Activated CD4-positive, alpha-beta T cell treated with anti-CD3 and anti-CD28 coated beads, Interleukin-2, amount 10 ng/mL, durations not matched to agents 7 days and 5 days (primary cell): Measurements from ENCODE around the gene PTGS2. TPM values are rescaled to one million over a fixed set of nuclear protein-coding genes. Genes with fewer than 3 reads are reported as not detected.
"Not testable (repeated sequence)": the region's sequence is repeated elsewhere in the genome, so short reads cannot be mapped to it uniquely, and the experiment has no call there.

Experiments used
- CTCF ChIA-PET: fragments of 350-600 bp; sonication (Branson Sonifier 250); formaldehyde crosslinking; loops from one replicate; lab custom pipeline; 2021; ENCODE audit warnings: antibody characterized with exemption; lab: Charles Lee
- POLR2A ChIA-PET: fragments of 350-600 bp; sonication (Branson Sonifier 250); formaldehyde crosslinking; loops from one replicate; lab custom pipeline; 2021; ENCODE audit warnings: antibody characterized with exemption; lab: Charles Lee
- DNase-seq: peaks from one replicate; pipeline ENCODE4 v3.0.0-alpha.2; 2020
- H3K27ac Mint-ChIP-seq: one replicate; pipeline ENCODE4 v1.8.0; 2021; ENCODE audit warnings: mild to moderate bottlenecking, moderate library complexity, mixed read lengths
- H3K27me3 Mint-ChIP-seq: one replicate; pipeline ENCODE4 v1.8.0; 2021; ENCODE audit warnings: mixed read lengths
- H3K36me3 Mint-ChIP-seq: one replicate; pipeline ENCODE4 v1.8.0; 2021; ENCODE audit warnings: low read depth, mixed read lengths
- H3K4me1 Mint-ChIP-seq: one replicate; pipeline ENCODE4 v1.8.0; 2021; ENCODE audit warnings: mixed read lengths
- H3K4me3 Mint-ChIP-seq: one replicate; pipeline ENCODE4 v1.8.0; 2021; ENCODE audit warnings: mild to moderate bottlenecking, moderate library complexity, mixed read lengths
- H3K9me3 Mint-ChIP-seq: one replicate; pipeline ENCODE4 v1.8.0; 2021; ENCODE audit warnings: mixed read lengths
- total RNA-seq, 2 experiments: library from RNA; stranded (reverse); gene quantifications; one replicate each; pipeline ENCODE4 v1.2.3, GENCODE V29; 2021

Gene PTGS2
- total RNA-seq, 2 experiments from 2014 or later, result not detected

DNA sequence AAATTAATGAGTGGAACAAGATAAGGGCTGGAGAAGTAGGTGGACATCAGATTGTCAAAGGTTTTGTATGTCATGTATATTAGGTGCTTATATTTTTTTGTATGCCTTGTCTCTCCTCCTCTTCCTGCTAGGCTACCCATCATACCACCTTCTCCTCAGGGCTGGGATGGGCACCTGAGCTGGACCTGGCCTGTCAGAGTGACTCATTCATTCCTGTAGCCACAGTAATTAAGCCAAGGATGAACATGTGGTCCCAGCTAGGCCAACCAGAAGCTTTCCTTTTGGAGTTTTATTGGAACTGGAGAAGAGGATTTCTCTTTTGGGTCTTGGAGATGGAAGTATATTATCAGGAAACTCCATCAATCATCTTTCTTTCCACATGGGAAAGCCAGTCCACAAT, 21.2 kb downstream of the PTGS2 start:
- CTCF ChIA-PET, result no interaction called here
- H3K27me3 Mint-ChIP-seq, result peaks cover 2% of the 10 kb centered on the region

DNA sequence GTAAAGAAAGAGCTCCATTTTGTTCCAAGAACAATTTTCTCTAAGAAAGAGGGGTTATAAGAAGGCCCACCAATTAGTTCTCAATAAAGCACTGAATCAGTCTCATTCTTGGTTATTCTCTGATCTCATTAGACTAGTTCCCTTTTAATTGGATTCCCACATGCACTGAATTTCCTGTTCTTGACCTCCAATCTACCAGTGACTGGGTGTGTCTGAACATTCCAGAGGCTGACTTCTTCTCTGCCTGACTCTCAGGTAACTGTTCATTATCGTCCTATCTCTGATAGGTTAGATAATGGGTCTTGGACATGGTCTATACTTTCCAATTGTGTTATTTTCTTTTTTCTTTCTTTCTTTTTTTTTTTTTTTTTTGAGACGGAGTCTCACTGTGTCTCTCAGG, 22.7 kb downstream of the PTGS2 start:
- POLR2A ChIA-PET, result no interaction called here
- Mint-ChIP-seq H3K9me3 (peaks cover 2% of the 10 kb centered on the region), H3K27me3 (no peaks in the 10 kb centered on the region), H3K4me3 (no peak overlapping the region), H3K4me1 (no peaks in the 10 kb centered on the region), H3K27ac (no peak overlapping the region), H3K36me3 (no peaks in the 10 kb centered on the region)
- CTCF ChIA-PET, result no interaction called here
- no peak for DNase-seq

More for the DNA sequence above, 21.2 kb downstream of the PTGS2 start:
- no peak overlapping the region for H3K27ac Mint-ChIP-seq
- peaks cover 2% of the 10 kb centered on the region for H3K9me3 Mint-ChIP-seq
- no peak overlapping the region for H3K4me3 Mint-ChIP-seq
- POLR2A ChIA-PET, result no interaction called here
- no peaks in the 10 kb centered on the region for H3K4me1 Mint-ChIP-seq
- H3K36me3 Mint-ChIP-seq, result no peaks in the 10 kb centered on the region
- no peak for DNase-seq

DNA sequence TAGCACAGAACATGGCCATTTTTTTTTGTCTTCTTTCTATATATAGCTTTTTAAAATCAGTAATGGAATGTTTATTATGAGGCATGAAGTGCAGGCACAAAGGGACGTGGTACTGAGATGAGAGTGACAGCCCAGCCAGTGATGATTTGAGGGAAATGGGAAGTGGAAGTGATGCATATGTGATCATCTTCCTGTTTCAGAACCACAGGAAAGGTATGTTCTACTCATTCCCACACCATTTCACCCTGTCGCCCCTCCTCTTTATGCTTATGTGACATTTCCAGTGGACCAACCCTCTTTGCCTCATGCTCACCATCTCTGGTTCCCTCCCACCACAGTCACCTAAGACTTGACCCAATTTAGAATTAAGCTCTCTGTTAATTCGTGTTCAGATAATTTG, 24.3 kb downstream of the PTGS2 start:
- Mint-ChIP-seq H3K27me3 (no peaks in the 10 kb centered on the region), H3K36me3 (no peaks in the 10 kb centered on the region)

DNA sequence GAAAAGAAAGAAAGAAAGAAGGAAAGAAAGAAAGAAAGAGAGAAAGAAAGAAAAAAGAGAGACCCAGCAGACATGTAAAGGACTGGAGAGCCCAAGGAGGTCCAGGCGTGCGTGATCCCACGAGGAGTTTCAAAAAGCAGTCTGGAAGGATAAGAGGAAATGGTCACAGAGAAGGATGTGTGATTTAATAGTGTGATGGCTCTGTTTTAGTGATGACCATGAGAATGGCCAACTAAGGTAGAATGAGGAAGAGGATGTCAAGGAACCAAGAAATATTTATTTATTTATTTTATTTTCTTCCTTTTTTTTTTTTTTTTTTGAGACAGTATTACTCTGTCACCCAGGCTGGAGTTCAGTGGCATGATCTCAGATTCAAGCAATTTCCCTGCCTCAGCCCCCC, 25.5 kb downstream of the PTGS2 start:
- no peak for DNase-seq
- Mint-ChIP-seq H3K36me3 (no peaks in the 10 kb centered on the region), H3K9me3 (peaks cover 2% of the 10 kb centered on the region), H3K4me3 (no peak overlapping the region), H3K27ac (no peak overlapping the region), H3K27me3 (no peaks in the 10 kb centered on the region), H3K4me1 (no peaks in the 10 kb centered on the region)
- ChIA-PET CTCF (no interaction called here), POLR2A (no interaction called here)

More for the DNA sequence above, 24.3 kb downstream of the PTGS2 start:
- no peak for DNase-seq
- Mint-ChIP-seq H3K27ac (no peak overlapping the region), H3K4me1 (no peaks in the 10 kb centered on the region), H3K4me3 (no peak overlapping the region), H3K9me3 (peaks cover 2% of the 10 kb centered on the region)
- ChIA-PET CTCF (no interaction called here), POLR2A (no interaction called here)

DNA sequence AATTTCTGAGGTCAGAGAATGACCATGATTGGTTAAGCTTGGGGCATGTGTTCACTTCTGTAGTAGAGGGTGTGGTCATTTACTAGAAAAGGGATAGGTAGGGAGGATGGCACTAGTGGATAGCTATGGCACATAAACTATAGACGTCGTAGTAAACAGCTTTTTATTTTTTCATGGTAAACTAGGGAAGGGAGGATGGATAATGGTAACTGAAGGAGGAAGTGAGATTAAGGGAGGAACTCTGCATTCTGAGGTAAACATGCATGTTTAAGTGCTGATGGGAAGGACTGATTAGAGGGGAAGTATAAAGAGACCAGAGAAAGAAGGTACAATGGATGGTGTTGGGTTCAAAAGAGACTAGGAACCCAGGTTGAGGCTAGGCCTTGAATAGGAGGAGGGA, 26.9 kb downstream of the PTGS2 start:
- ChIA-PET POLR2A (no interaction called here), CTCF (no interaction called here)
- no peaks in the 10 kb centered on the region for H3K27me3 Mint-ChIP-seq
- no peaks in the 10 kb centered on the region for H3K36me3 Mint-ChIP-seq
- peaks cover 2% of the 10 kb centered on the region for H3K9me3 Mint-ChIP-seq
- no peaks in the 10 kb centered on the region for H3K4me1 Mint-ChIP-seq
- no peak overlapping the region for H3K4me3 Mint-ChIP-seq
- no peak overlapping the region for H3K27ac Mint-ChIP-seq
- DNase-seq, result no peak

DNA sequence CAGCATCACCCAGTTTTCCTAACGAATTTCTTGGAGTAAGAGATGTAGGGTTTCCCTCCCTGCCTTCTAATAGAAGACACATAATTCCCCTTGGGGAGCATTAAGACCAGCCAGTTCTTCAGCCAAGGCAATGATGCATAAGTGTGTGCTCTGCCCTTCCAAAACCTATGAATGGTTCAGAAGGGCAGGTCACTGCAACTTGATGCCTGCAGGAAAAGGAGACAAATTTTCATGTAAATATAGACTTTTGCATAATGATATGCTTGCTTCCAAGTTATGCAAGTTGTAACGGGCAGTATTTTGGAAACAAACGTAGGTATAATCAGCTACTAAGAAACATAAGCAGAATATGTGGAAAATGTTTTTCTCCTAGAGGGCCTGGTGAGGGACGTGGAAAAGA, 31.6 kb downstream of the PTGS2 start:
- no peak for DNase-seq
- H3K9me3 Mint-ChIP-seq, result no peaks in the 10 kb centered on the region
- H3K4me3 Mint-ChIP-seq, result no peak overlapping the region
- no peaks in the 10 kb centered on the region for H3K36me3 Mint-ChIP-seq
- H3K27ac Mint-ChIP-seq, result no peak overlapping the region
- POLR2A ChIA-PET, result no interaction called here
- CTCF ChIA-PET, result no interaction called here
- H3K27me3 Mint-ChIP-seq, result no peaks in the 10 kb centered on the region
- H3K4me1 Mint-ChIP-seq, result no peaks in the 10 kb centered on the region

DNA sequence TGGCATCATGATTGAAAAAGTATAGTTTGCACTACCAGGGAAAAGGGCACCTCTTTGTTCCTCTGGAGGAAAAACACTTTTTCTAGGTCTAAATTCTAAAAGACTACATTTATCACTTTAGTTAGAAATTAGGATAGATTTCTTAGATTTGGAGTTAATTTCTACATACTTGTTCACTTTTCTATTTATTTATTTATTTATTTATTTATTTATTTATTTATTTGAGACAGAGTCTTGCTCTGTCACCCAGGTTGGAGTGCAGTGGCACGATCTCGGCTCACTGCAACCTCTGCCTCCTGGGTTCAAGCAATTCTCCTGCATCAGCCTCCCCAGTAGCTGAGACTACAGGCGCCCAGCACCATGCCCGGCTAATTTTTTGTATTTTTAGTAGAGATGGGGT, 32.2 kb downstream of the PTGS2 start:
- not testable (repeated sequence) for DNase-seq, H3K9me3 Mint-ChIP-seq

DNA sequence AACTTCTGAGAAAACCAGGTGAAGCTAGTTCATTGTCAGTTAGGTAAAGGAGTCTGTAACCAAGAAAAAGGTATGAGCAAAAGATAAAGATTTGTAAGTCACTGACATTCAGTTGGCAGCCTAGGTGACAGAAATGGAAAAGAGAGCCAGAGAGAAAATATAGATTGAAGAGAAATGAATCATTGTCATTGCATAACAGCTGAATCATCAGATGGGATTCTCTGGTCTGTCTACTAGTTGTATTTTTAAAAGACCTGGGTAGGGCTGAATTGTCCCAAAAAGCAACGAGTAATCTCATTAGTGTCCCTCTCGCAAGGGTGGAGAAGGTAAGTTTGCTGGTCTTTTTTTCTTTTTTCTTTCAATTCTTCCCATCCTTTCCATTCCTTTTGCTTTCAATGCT, 36.6 kb downstream of the PTGS2 start:
- no peak for DNase-seq
- no peaks in the 10 kb centered on the region for H3K9me3 Mint-ChIP-seq
- POLR2A ChIA-PET, result no interaction called here
- H3K4me1 Mint-ChIP-seq, result no peaks in the 10 kb centered on the region
- no peak overlapping the region for H3K27ac Mint-ChIP-seq
- no peaks in the 10 kb centered on the region for H3K27me3 Mint-ChIP-seq
- CTCF ChIA-PET, result no interaction called here
- H3K36me3 Mint-ChIP-seq, result no peaks in the 10 kb centered on the region
- no peak overlapping the region for H3K4me3 Mint-ChIP-seq

More for the DNA sequence above, 32.2 kb downstream of the PTGS2 start:
- H3K36me3 Mint-ChIP-seq, H3K4me3 Mint-ChIP-seq, H3K4me1 Mint-ChIP-seq, H3K27me3 Mint-ChIP-seq, H3K27ac Mint-ChIP-seq, CTCF ChIA-PET, POLR2A ChIA-PET: not testable (repeated sequence)

DNA sequence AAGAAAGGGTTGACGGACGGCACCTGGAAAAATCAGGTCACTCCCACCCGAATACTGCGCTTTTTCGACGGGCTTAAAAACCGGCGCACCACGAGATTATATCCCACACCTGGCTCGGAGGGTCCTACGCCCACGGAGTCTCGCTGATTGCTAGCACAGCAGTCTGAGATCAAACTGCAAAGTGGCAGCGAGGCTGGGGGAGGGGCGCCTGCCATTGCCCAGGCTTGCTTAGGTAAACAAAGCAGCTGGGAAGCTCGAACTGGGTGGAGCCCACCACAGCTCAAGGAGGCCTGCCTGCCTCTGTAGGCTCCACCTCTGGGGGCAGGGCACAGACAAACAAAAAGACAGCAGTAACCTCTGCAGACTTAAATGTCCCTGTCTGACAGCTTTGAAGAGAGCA, 42.7 kb downstream of the PTGS2 start:
- H3K9me3 Mint-ChIP-seq, CTCF ChIA-PET, DNase-seq, POLR2A ChIA-PET, H3K27me3 Mint-ChIP-seq, H3K4me1 Mint-ChIP-seq, H3K27ac Mint-ChIP-seq, H3K36me3 Mint-ChIP-seq, H3K4me3 Mint-ChIP-seq: not testable (repeated sequence)

DNA sequence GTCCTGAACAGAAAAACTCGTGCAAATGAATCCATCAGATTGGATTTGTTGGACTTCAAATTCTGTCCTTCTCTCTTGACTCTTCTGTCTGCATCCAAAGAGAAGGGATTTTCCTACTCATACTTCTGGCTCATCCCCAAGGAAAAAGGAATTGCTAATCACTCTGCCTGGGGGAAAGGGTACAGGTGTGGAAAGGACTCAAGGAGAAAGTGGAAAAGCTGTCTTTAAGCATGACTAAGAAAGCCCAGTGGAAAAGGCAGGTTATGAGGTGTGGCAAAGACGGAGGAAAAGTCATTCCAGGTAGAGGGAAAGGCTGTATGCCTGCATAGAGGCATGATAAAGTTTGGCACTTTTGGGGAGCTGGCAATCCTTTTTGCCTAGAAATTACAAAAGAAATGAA, 43.4 kb downstream of the PTGS2 start:
- H3K9me3 Mint-ChIP-seq, result no peaks in the 10 kb centered on the region
- no peaks in the 10 kb centered on the region for H3K36me3 Mint-ChIP-seq
- DNase-seq, result no peak
- ChIA-PET POLR2A (no interaction called here), CTCF (no interaction called here)
- H3K27me3 Mint-ChIP-seq, result peaks cover 7% of the 10 kb centered on the region
- H3K4me1 Mint-ChIP-seq, result no peaks in the 10 kb centered on the region
- H3K4me3 Mint-ChIP-seq, result no peak overlapping the region
- no peak overlapping the region for H3K27ac Mint-ChIP-seq

DNA sequence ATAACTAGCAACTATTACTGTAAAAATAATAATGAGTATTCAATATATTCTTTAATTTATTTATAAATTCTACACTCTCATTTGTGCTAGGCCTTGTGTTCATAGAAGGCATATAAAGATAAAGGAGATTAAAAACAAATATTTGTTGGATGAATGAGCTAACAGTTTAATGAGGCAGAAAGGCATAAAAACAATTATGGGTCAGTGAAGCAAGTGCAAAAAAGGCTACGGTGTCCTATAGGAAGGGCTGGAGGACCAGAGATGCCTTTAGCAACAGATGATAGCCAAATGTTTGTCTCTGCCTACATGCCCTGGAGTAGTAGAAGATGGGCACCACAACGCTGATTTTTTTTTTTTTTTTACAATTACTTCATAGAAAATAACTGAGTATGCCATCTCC, 45.7 kb downstream of the PTGS2 start:
- CTCF ChIA-PET, result interaction anchor here (0.7 kb wide), 1 partner anchor 60 kb away, joined by 3 read pairs; no protein-coding TSS in a partner anchor
- no peak overlapping the region for H3K27ac Mint-ChIP-seq
- POLR2A ChIA-PET, result no interaction called here

DNA sequence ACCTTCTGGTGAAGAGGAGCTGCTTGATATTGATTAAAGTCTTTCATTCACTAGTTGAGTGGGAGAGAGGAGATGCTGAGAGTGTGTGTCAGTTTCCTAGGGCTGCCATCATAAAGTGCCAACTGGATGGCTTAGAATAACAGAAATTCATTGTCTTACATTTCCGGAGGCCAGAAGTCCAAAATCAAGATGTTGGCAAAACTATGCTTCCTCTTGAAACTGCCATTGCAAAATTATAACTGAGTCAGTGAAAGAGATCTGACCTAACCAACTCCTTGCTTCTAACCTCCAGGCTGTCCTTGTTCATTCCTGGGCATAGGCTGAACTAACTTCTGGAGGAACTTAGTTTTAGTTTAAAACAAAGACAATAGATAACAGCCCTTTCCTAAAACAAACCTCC, 47.1 kb downstream of the PTGS2 start:
- Mint-ChIP-seq H3K36me3 (no peaks in the 10 kb centered on the region), H3K27ac (no peak overlapping the region), H3K4me3 (no peak overlapping the region), H3K27me3 (peaks cover 16% of the 10 kb centered on the region), H3K9me3 (no peaks in the 10 kb centered on the region), H3K4me1 (no peaks in the 10 kb centered on the region)
- DNase-seq, result no peak
- ChIA-PET CTCF (interaction anchor here (0.6 kb wide), 1 partner anchor 1039 kb away, joined by 3 read pairs; no protein-coding TSS in a partner anchor), POLR2A (no interaction called here)

More for the DNA sequence above, 45.7 kb downstream of the PTGS2 start:
- Mint-ChIP-seq H3K36me3 (no peaks in the 10 kb centered on the region), H3K9me3 (no peaks in the 10 kb centered on the region), H3K4me3 (no peak overlapping the region), H3K4me1 (no peaks in the 10 kb centered on the region), H3K27me3 (peaks cover 11% of the 10 kb centered on the region)
- no peak for DNase-seq

DNA sequence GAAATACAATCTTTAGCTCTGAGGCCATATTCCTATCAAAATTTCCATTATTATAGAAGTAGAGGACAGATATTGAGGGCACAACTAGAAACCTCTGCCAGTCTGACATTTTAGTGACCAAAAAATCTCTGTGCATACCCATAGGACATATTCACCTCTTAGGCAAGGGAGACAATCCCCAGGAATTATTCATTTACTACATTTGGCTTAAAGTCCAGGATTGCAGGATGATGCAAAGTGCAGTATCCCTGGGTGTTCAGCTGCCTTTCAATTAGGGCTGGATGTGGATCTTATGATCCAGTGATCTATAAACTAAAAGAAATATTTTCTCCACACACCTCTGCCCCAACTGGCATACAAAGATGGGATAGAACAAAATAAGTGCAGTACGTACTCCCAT, 50.9 kb downstream of the PTGS2 start:
- peaks cover 27% of the 10 kb centered on the region for H3K27me3 Mint-ChIP-seq
- no peaks in the 10 kb centered on the region for H3K36me3 Mint-ChIP-seq
- H3K4me1 Mint-ChIP-seq, result peaks cover 1% of the 10 kb centered on the region
- H3K4me3 Mint-ChIP-seq, result no peak overlapping the region
- H3K9me3 Mint-ChIP-seq, result no peaks in the 10 kb centered on the region
- POLR2A ChIA-PET, result no interaction called here
- no peak for DNase-seq
- CTCF ChIA-PET, result interaction anchor here (0.7 kb wide), 1 partner anchor 497 kb away, joined by 3 read pairs; no protein-coding TSS in a partner anchor
- no peak overlapping the region for H3K27ac Mint-ChIP-seq

DNA sequence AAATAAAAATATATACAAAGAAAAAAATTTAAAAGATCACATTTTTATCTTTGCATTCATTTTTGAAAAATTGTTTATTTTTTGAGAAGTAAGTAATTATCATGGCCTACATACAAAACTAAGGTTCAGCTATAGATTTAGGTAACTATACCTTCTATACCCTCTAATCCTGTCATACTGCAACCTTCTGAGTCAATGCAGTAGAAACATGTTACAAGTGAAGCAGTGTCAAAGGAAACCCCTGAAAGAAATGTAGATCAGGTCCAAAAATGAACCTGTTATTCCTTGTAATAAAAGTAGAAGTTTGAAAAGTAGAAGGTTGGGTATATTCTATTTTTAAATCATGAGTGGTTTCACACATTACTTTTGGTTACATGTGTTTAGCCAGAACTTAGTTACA, 51.3 kb downstream of the PTGS2 start:
- Mint-ChIP-seq H3K27me3 (peaks cover 27% of the 10 kb centered on the region), H3K9me3 (no peaks in the 10 kb centered on the region), H3K4me1 (peaks cover 1% of the 10 kb centered on the region), H3K4me3 (no peak overlapping the region), H3K27ac (no peak overlapping the region), H3K36me3 (no peaks in the 10 kb centered on the region)
- no peak for DNase-seq
- ChIA-PET CTCF (interaction anchor here (0.7 kb wide), 1 partner anchor 496 kb away, joined by 3 read pairs; no protein-coding TSS in a partner anchor), POLR2A (no interaction called here)
